Non-pigmented ciliary epithelial cell (primary cell): Measurements from ENCODE around the gene TRIM27.
"Not testable (repeated sequence)": the region's sequence is repeated elsewhere in the genome, so short reads cannot be mapped to it uniquely, and the experiment has no call there.

Experiments used
- DNase-seq: peaks from one replicate; pipeline ENCODE4 v3.0.0-alpha.2; 2010; ENCODE audit warnings: low read depth

Gene TRIM27

GRCh38 chr6:28896505-28897368 lies 27.0 kb downstream of the TRIM27 start:
- no peak for DNase-seq

DNA sequence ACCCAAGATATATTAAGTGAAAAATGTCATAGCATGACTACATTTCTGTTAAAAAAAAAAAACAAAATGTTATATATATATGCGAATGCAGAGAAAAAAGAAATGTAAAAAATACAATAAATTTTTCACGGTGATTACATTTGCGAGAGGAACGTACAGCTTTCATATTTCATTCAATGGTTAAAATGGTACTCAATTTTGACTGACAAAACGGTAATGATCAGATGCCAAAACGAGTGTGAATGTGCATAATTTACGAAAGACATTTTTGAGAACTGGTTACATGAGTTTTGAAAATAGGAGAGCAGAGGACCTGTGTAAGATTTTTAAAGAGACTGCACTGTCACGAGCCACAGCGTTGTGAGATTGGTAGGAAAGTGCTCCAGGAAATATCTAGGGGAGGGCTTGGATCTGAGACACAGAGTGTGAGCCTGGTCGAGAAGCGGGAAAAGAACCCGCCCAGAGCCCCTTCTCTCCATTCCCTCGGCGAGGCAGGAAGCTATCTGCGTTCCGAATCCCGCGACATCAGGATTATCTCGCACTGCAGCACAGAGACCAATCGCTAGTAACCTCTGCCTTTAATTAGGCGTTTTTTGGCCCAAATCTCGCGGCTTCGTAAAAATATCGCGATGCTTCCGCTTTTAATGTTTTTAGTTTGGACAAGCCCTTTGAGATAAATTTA lies 28.5 kb downstream of the TRIM27 start:
- peak; percentile 88 for DNase-seq

DNA sequence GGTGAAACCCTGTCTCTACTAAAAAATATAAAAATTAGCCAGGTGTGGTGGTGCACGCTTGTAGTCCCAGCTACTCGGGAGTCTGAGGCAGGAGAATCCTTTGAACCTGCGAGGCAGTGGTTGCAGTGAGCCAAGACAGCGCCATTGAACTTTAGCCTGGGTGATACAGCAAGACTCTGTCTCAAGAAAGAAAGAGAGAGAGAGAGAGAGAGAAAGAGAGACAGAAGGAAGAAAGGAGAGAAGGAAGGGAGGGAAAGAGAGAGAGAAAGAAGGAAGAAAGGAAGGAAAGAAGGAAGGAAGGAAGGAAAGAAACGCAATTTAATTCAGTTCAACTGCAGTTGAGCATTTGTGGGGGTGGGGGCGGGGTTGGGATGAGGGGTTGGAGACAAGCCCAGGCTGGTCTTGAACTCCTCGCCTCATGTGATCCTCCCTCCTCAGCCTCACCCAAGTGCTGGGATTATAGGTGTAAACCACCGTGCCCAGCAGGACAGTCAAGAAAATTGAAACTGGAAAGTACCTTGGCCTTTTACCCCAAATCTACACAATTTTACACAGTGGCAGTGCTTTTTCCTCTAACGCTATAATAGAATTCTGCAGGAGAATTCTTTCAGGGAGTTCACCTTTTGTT lies 30.5 kb downstream of the TRIM27 start:
- DNase-seq: no peak

GRCh38 chr6:28892525-28892924 lies 31.3 kb downstream of the TRIM27 start:
- DNase-seq: no peak

DNA sequence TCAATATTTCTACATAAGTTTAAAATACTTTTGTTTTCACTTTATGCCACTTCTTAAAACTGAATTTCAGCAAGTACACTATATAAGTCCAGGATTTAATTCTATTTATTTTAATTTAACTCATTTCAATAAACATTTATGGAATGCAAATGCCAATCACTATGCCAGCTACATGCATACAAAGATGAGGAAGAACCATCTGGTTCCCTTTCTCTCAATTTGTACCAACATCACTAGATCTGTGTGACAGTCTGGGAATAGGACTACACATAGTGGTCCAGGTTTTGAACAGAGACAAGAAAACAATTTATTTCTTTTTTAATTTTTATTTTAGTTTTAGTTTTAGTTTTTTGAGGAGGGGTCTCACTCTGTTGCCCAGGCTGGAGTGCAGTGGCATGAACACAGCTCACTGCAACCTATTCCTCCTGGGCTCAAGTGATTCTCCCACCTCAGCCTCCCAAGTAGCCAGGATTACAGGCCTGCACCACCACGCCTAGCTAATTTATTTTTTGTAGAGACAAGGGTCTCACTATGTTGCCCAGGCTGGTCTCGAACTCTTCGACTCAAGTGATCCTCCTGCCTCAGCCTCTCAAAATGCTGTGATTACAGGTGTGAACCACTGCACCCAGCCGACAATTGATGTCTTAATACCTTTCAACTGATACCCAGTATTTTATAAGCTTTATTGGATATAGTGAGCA lies 35.8 kb downstream of the TRIM27 start:
- no peak for DNase-seq

GRCh38 chr6:28886079-28886439 lies 37.7 kb downstream of the TRIM27 start:
- no peak for DNase-seq

DNA sequence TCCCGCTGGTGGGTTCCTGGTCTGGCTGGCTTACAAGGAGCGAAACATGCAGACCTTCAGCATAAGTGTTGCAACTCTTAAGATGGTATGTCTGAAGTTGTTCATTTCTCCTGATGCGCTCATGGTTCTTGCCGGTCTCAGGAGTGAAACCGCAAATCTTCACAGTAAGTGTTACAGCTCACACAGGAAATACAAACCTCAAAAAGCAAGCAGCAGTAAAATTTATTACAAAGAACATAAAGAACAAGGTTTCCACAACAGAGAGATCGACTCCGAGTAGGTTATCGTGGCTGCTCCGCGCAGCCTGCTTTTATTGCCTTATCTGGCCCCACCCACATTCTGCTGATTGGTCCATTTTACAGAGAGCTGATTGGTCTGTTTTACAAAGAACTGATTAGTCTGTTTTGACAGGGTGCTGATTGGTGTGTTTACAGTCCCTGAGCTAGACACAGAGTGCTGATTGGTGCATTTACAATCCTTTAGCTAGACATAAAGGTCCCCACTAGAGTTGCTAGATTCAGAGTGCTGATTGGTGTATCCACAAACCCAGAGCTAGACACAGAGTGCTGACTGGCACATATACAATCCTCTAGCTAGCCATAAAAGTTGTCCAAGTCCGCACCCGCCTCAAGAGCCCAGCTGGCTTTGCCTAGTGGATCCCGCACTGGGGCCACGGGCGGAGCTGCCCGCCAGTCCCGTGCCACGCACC lies 39.2 kb downstream of the TRIM27 start:
- DNase-seq: no peak

GRCh38 chr6:28880894-28881780 lies 42.6 kb downstream of the TRIM27 start:
- no peak for DNase-seq

DNA sequence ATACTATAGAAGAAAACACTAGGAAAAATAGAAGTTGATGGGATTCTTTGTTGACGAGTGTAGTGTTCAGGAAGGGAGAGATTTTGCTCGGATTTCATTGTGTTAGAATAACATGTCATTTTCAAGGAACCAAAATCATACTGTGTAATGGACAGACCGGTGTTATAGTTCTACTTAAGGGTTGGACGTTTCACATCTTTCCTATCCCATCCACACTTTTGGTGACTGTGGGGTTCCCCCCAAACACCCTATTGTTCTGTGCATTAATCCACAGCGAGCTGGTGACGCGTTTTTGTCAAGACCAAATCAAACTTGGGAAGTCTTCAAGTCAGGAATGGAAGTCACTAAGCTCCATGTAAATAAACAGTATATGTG lies 43.3 kb downstream of the TRIM27 start:
- DNase-seq: no peak

- DNase-seq: no peak
Observed at GRCh38 chr6:28876710-28877109, 47.1 kb downstream of the TRIM27 start.

- DNase-seq: no peak
Observed at GRCh38 chr6:28875191-28875747, 48.5 kb downstream of the TRIM27 start.

DNA sequence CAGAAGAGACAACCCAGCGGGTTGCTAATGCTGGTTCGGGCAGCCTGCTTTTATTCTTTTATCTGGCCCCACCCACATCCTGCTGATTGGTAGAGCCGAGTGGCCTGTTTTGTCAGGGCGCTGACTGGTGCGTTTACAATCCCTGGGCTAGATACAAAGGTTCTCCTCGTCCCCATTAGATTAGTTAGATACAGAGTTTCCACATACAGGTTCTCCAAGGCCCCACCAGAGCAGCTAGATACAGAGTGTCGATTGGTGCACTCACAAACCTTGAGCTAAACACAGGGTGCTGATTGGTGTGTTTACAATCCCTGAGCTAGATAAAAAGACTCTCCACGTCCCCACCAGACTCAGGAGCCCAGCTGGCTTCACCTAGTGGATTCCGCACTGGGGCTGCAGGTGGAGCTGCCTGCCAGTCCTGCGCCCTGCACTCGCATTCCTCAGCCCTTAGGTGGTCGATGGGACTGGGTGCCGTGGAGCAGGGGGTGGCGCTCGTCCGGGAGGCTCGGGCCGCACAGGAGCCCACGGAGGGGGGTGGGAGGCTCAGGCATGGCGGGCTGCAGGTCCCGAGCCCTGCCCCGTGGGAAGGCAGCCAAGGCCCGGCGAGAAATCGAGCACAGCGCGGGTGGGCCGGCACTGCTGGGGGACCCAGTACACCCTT lies 51.5 kb downstream of the TRIM27 start:
- DNase-seq: not testable (repeated sequence)

DNA sequence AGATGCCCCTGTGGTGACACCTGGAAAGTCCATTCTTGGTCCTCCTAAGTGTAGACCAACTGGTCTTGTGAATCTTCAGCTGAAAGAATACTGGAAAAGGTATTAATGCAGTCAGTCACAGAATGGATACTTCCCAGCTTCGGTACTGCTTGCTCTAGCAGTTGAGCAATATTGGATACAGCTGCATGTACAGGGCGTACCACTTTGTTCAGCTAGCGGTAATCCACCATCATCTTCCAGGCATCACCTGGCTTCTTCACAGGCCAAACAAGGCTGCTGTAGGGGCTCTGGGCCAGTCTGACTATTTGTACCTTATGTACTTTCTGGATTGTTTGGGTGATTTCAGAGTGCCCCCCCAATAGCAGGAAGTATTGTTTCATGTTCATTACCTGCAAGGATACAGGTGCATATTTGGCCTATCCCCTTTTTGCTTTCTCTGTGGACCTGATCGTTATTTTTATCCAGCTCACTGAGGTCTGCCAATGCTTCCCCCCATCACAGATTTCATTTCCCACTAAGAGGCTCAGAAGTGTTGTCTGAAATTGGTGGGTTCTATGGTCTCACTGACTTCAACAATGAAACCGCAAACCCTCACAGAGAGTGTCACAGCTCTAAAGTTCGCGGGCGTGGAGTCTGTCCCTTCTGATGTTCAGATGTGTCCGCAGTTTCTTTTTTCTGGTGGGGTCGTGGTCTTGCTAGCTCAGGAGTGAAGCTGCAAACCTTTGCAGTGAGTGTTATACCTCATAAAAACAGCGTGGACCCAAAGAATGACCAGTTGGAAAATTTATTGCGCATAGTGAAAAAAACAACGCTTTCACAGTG lies 52.2 kb downstream of the TRIM27 start:
- DNase-seq: no peak

DNA sequence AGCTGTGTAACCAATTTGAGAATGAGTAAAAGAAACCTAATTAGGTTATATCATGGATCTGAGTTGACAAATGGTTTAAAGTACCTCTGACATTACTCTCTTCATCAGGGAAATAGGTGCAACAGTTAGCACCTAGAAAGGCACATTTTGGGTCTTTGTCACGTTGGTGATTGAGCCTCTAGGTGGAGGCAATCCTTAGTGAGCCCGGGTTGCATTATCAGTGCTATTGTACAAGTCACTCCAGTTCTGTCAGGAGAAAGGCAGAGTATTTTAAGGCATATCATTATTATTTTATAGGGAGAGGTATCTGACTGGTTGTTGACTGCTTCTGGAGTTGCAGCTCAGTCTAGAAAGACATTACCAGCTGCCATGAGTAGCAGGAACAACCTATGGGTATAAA lies 54.9 kb downstream of the TRIM27 start:
- DNase-seq: no peak

GRCh38 chr6:28867086-28867409 lies 56.7 kb downstream of the TRIM27 start:
- DNase-seq: no peak

DNA sequence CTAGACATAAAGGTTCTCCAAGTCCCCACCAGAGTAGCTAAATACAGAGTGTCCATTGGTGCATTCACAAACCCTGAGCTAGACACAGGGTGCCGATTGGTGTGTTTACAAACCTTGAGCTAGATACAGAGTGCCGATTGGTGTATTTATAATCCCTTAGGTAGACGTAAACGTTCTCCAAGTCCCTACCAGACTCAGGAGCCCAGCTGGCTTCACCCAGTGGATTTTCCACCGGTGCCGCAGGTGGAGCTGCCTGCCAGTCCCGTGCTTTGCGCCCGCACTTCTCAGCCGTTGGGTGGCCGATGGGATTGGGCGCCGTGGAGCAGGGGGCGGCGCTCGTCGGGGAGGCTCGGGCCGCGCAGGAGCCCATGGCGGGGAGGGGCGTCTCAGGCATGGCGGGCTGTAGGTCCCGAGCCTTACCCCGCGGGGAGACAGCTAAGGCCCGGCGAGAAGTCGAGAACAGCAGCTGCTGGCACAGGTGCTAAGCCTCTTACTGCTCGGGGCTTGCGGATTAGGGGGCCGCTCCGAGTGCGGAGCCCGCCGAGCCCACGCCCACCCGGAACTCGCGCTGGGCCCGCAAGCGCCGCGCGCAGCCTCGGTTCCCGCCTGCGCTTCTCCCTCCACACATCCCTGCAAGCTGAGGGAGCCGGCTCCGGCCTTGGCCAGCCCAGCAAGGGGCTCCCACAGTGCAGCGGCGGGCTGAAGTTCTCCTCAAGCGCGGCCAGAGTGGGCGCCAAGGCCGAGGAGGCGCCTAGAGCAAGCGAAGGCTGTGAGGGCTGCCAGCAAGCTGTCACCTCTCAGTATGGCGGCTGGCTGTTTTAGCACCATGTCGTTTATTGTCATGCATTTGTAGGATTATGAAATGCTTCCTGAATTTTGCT lies 57.3 kb downstream of the TRIM27 start:
- DNase-seq: not testable (repeated sequence)

DNA sequence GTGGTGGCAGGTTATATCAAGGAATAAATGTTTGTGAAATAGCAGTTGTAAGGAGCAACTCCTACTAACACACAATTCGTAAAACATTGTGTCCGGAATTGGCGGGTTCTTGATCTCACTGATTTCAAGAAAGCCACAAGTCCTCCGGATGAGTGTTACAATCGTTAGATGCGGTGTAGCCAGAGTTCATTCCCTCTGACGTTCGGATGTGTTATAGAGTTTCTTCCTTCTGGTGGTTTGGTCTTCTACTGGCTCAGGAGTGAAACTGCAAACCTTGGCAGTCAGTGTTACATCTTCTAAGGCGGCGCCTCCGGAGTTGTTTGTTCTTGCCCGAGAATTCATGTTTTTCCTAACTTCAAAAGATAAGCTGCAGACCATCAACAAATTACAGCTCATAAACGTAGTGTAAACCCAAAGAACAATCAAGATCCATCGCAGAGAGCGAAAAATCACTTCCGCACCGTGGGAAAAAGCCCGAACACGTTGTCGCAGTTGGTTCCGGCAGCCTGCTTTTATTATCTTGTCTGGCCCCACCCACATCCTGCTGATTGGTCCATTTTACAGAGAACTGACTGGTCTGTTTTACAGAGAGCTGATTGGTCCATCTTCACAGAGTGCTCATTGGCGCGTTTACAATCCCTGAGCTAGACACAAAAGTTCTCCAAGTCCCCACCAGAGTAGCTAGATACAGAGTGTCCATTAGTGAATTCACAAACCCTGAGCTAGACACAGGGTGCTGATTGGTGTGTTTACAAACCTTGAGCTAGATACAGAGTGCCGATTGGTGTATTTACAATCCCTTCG lies 58.2 kb downstream of the TRIM27 start:
- no peak for DNase-seq
